Gastroesophageal sphincter (tissue), 3 donors: Measurements from ENCODE around the gene SLC24A3.

Experiments
- CTCF ChIP-seq, 4 experiments: fragments of 200-600 bp in 2 of 4; fragments of 450-650 bp in 2 of 4; sonication (generic) in 1 of 4; IDR thresholded peaks; one replicate each; pipeline ENCODE4 v1.5.1; 2017 to 2019; ENCODE audit warnings: antibody characterized with exemption in 4 of 4, mild to moderate bottlenecking in 2 of 4, moderate library complexity in 2 of 4
- POLR2A ChIP-seq, 2 donors: fragments of 450-650 bp; IDR thresholded peaks; one replicate each; pipeline ENCODE4 v1.6.1; 2017; ENCODE audit warnings: antibody characterized with exemption in 2 of 2, mild to moderate bottlenecking in 2 of 2, moderate library complexity in 1 of 2
- POLR2AphosphoS5 ChIP-seq: sonication (generic); formaldehyde crosslinking; IDR thresholded peaks from one replicate; pipeline ENCODE4 v1.6.1; 2017; ENCODE audit warnings: antibody characterized with exemption

- no peak for TF ChIP-seq CTCF (IDR thresholded peaks at IDR 0.05)
- TF ChIP-seq POLR2A (IDR thresholded peaks at IDR 0.05): no peak
- no peak for TF ChIP-seq POLR2AphosphoS5
These were observed 118.3 kb downstream of the SLC24A3 start for GRCh38 chr20:19330731-19331130.
